CD8-positive, alpha-beta memory T cell (primary cell): ENCODE results near the gene SCARF2. TPM values are rescaled to one million over a fixed set of nuclear protein-coding genes. Genes with fewer than 3 reads are reported as not detected.
A peak's percentile ranks its signal among the peaks of the same experiment; 100 is the strongest.

Source experiments
- CTCF ChIA-PET: fragments of 350-600 bp; sonication (Branson Sonifier 250); formaldehyde crosslinking; loops from one replicate; lab custom pipeline; 2021; ENCODE audit warnings: antibody characterized with exemption; lab: Charles Lee
- POLR2A ChIA-PET: fragments of 350-600 bp; sonication (Branson Sonifier 250); formaldehyde crosslinking; loops from one replicate; lab custom pipeline; 2021; ENCODE audit warnings: antibody characterized with exemption; lab: Charles Lee
- DNase-seq, 5 donors: peaks; one replicate each; pipeline versions ENCODE4 v3.0.0 to v3.0.0-alpha.2; 2020 to 2022; ENCODE audit warnings: mixed read lengths in 1 of 5
- H3K27ac ChIP-seq: one replicate; pipeline ENCODE4 v1.7.0; 2013; ENCODE audit warnings: low read depth, mild to moderate bottlenecking, low read length, moderate library complexity
- H3K27me3 ChIP-seq: 2 replicates; pipeline ENCODE4 v1.7.0; 2013; ENCODE audit warnings: low read length, mild to moderate bottlenecking; ENCODE audit not compliant: insufficient read depth, poor library complexity, severe bottlenecking
- H3K36me3 ChIP-seq: 2 replicates; pipeline ENCODE4 v1.7.0; 2013; ENCODE audit warnings: mild to moderate bottlenecking, low read length, moderate library complexity; ENCODE audit not compliant: insufficient read depth
- H3K4me1 ChIP-seq: 2 replicates; pipeline ENCODE4 v1.7.0; 2013; ENCODE audit warnings: mild to moderate bottlenecking, low read length, moderate library complexity; ENCODE audit not compliant: insufficient read depth
- H3K4me3 ChIP-seq: 2 replicates; pipeline ENCODE4 v1.7.0; 2013; ENCODE audit warnings: mild to moderate bottlenecking, low read length
- H3K9me3 ChIP-seq: 2 replicates; pipeline ENCODE4 v1.7.0; 2013; ENCODE audit warnings: mild to moderate bottlenecking, low read length
- H3K27ac Mint-ChIP-seq, 8 donors: one replicate each; pipeline ENCODE4 v1.8.0; 2020 to 2021; ENCODE audit warnings: mixed read lengths in 8 of 8, mild to moderate bottlenecking in 6 of 8, inconsistent platforms in 3 of 8, moderate library complexity in 3 of 8
- H3K27me3 Mint-ChIP-seq, 2 donors: one replicate each; pipeline ENCODE4 v1.8.0; 2020 to 2021; ENCODE audit warnings: mixed read lengths in 2 of 2, mild to moderate bottlenecking in 1 of 2, moderate library complexity in 1 of 2
- H3K36me3 Mint-ChIP-seq, 3 donors: one replicate each; pipeline ENCODE4 v1.8.0; 2020 to 2021; ENCODE audit warnings: mixed read lengths in 3 of 3, inconsistent platforms in 1 of 3, mild to moderate bottlenecking in 1 of 3
- H3K4me1 Mint-ChIP-seq, 3 donors: one replicate each; pipeline ENCODE4 v1.8.0; 2020 to 2021; ENCODE audit warnings: mixed read lengths in 3 of 3, inconsistent platforms in 1 of 3, mild to moderate bottlenecking in 1 of 3
- H3K4me3 Mint-ChIP-seq, 7 donors: one replicate each; pipeline ENCODE4 v1.8.0; 2020 to 2021; ENCODE audit warnings: mixed read lengths in 7 of 7, mild to moderate bottlenecking in 6 of 7, moderate library complexity in 4 of 7, inconsistent platforms in 2 of 7
- H3K9me3 Mint-ChIP-seq, 5 donors: one replicate each; pipeline ENCODE4 v1.8.0; 2020 to 2022; ENCODE audit warnings: mixed read lengths in 5 of 5, mild to moderate bottlenecking in 3 of 5, moderate library complexity in 2 of 5, inconsistent platforms in 1 of 5
- polyA plus RNA-seq: library from polyadenylated mRNA; unstranded; fragments of 300-500 nt; fragmentation: Illumina TruSeq; gene quantifications from one replicate; pipeline ENCODE4 v1.2.3, GENCODE V29; 2021
- total RNA-seq, 2 experiments: library from RNA; stranded (reverse); gene quantifications; one replicate each; pipeline ENCODE4 v1.2.3, GENCODE V29; 2021

SCARF2 gene
- total and polyA plus RNA-seq, 3 experiments from 2014 or later: 0.31 to 1.5 (median 0.50) TPM

- H3K4me3 ChIP-seq: no peak overlapping the region
- ChIA-PET CTCF (interaction anchor here (2.1 kb wide), 1 partner anchor 10 kb away, joined by 8 read pairs; no protein-coding TSS in a partner anchor), POLR2A (no interaction called here)
- Mint-ChIP-seq H3K4me3 (no peak overlapping the region), H3K27ac (peak overlapping the region; percentile 56 to 95 (median 73)), H3K36me3 (peaks cover 9 to 31% (median 17%) of the 10 kb centered on the region in 3 donors), H3K4me1 (peaks cover 55 to 61% (median 56%) of the 10 kb centered on the region in 3 donors), H3K27me3 (no peaks in the 10 kb centered on the region), H3K9me3 (no peaks in the 10 kb centered on the region)
- no peaks in the 10 kb centered on the region for H3K9me3 ChIP-seq
- DNase-seq: no peak
- H3K27ac ChIP-seq: no peak overlapping the region
- peaks cover 13% of the 10 kb centered on the region for H3K36me3 ChIP-seq
- peaks cover 67% of the 10 kb centered on the region for H3K4me1 ChIP-seq
- H3K27me3 ChIP-seq: no peaks in the 10 kb centered on the region
These were observed 29.2 kb upstream of the SCARF2 start for GRCh38 chr22:20466659-20467379.

- Mint-ChIP-seq H3K27me3 (no peaks in the 10 kb centered on the region), H3K9me3 (no peaks in the 10 kb centered on the region), H3K4me1 (peaks cover 58 to 66% (median 61%) of the 10 kb centered on the region in 3 donors), H3K36me3 (peaks cover 11 to 25% (median 16%) of the 10 kb centered on the region in 3 donors), H3K27ac (peak overlapping the region; percentile 91 to 99 (median 96)), H3K4me3 (peak overlapping the region in 6 of 7 donors; percentile 54 to 85 (median 60))
- CTCF ChIA-PET: interaction anchor here (1.1 kb wide), 1 partner anchor 26 kb away, joined by 4 read pairs; no protein-coding TSS in a partner anchor
- H3K9me3 ChIP-seq: no peaks in the 10 kb centered on the region
- no peak overlapping the region for H3K27ac ChIP-seq
- peaks cover 2% of the 10 kb centered on the region for H3K36me3 ChIP-seq
- peak in 1 of 5 donors; percentile 13 for DNase-seq
- no peak overlapping the region for H3K4me3 ChIP-seq
- peaks cover 67% of the 10 kb centered on the region for H3K4me1 ChIP-seq
- POLR2A ChIA-PET: interaction anchor here (0.7 kb wide), 1 partner anchor 143 kb away, joined by 4 read pairs; no protein-coding TSS in a partner anchor
- no peaks in the 10 kb centered on the region for H3K27me3 ChIP-seq
These were observed 28.1 kb upstream of the SCARF2 start for GRCh38 chr22:20465759-20466077.

GRCh38 chr22:20464912-20465758, 27.5 kb upstream of the SCARF2 start:
- no peaks in the 10 kb centered on the region for H3K9me3 Mint-ChIP-seq
- peak overlapping the region in 6 of 7 donors; percentile 54 to 85 (median 68) for H3K4me3 Mint-ChIP-seq
- H3K4me3 ChIP-seq: peak overlapping the region; percentile 7
- DNase-seq: no peak
- no peaks in the 10 kb centered on the region for H3K27me3 ChIP-seq
- no peaks in the 10 kb centered on the region for H3K36me3 ChIP-seq
- H3K36me3 Mint-ChIP-seq: peaks cover 10 to 22% (median 12%) of the 10 kb centered on the region in 3 donors
- H3K27me3 Mint-ChIP-seq: no peaks in the 10 kb centered on the region
- peak overlapping the region; percentile 91 to 99 (median 97) for H3K27ac Mint-ChIP-seq
- H3K4me1 Mint-ChIP-seq: peaks cover 58 to 66% (median 62%) of the 10 kb centered on the region in 3 donors
- H3K9me3 ChIP-seq: no peaks in the 10 kb centered on the region
- ChIA-PET CTCF (interaction anchor here (1.0 to 3.7 kb wide), 9 partner anchors 9 to 104 kb away, joined by 3 to 28 read pairs (median 7); no protein-coding TSS in a partner anchor), POLR2A (interaction anchor here (0.6 to 2.4 kb wide), 11 partner anchors 30 to 143 kb away, joined by 3 to 16 read pairs (median 8); partner anchors contain the start of genes KLHL22 and MED15)
- peak overlapping the region; percentile 66 for H3K27ac ChIP-seq
- peaks cover 67% of the 10 kb centered on the region for H3K4me1 ChIP-seq

GRCh38 chr22:20464096-20464614, 26.5 kb upstream of the SCARF2 start:
- H3K36me3 Mint-ChIP-seq: peaks cover 10 to 21% (median 16%) of the 10 kb centered on the region in 3 donors
- peak; percentile 20 to 80 (median 74) for DNase-seq
- Histone ChIP-seq H3K27ac (peak overlapping the region; percentile 66), H3K4me3 (peak overlapping the region; percentile 30), H3K36me3 (no peaks in the 10 kb centered on the region), H3K27me3 (no peaks in the 10 kb centered on the region), H3K4me1 (peaks cover 60% of the 10 kb centered on the region), H3K9me3 (no peaks in the 10 kb centered on the region)
- H3K4me3 Mint-ChIP-seq: peak overlapping the region; percentile 7 to 86 (median 76)
- no peaks in the 10 kb centered on the region for H3K9me3 Mint-ChIP-seq
- ChIA-PET POLR2A (interaction anchor here (0.5 to 2.4 kb wide), 14 partner anchors 27 to 110 kb away, joined by 3 to 16 read pairs (median 5); partner anchors contain the start of genes KLHL22 and MED15), CTCF (interaction anchor here (1.0 to 3.7 kb wide), 13 partner anchors 8 to 105 kb away, joined by 3 to 28 read pairs (median 6); no protein-coding TSS in a partner anchor)
- peaks cover 56 to 64% (median 60%) of the 10 kb centered on the region in 3 donors for H3K4me1 Mint-ChIP-seq
- H3K27me3 Mint-ChIP-seq: no peaks in the 10 kb centered on the region
- H3K27ac Mint-ChIP-seq: peak overlapping the region; percentile 91 to 99 (median 97)

GRCh38 chr22:20463324-20464095, 25.9 kb upstream of the SCARF2 start:
- DNase-seq: peak in 3 of 5 donors; percentile 57 to 72 (median 62)
- no peaks in the 10 kb centered on the region for H3K36me3 ChIP-seq
- peaks cover 54% of the 10 kb centered on the region for H3K4me1 ChIP-seq
- Mint-ChIP-seq H3K27ac (peak overlapping the region; percentile 91 to 99 (median 97)), H3K4me1 (peaks cover 55 to 65% (median 56%) of the 10 kb centered on the region in 3 donors), H3K9me3 (no peaks in the 10 kb centered on the region), H3K27me3 (no peaks in the 10 kb centered on the region), H3K36me3 (peaks cover 6 to 24% (median 17%) of the 10 kb centered on the region in 3 donors), H3K4me3 (peak overlapping the region in 6 of 7 donors; percentile 75 to 86 (median 79))
- H3K27me3 ChIP-seq: no peaks in the 10 kb centered on the region
- ChIA-PET CTCF (interaction anchor here (0.8 to 3.7 kb wide), 14 partner anchors 9 to 109 kb away, joined by 3 to 28 read pairs (median 5); no protein-coding TSS in a partner anchor), POLR2A (interaction anchor here (0.5 to 2.4 kb wide), 17 partner anchors 10 to 505 kb away, joined by 3 to 16 read pairs (median 4); partner anchors contain the start of genes KLHL22 and ZNF74)
- peak overlapping the region; percentile 30 for H3K4me3 ChIP-seq
- no peaks in the 10 kb centered on the region for H3K9me3 ChIP-seq
- peak overlapping the region; percentile 66 for H3K27ac ChIP-seq

GRCh38 chr22:20459862-20460261, 22.2 kb upstream of the SCARF2 start:
- Histone ChIP-seq H3K9me3 (no peaks in the 10 kb centered on the region), H3K4me1 (peaks cover 40% of the 10 kb centered on the region), H3K36me3 (peaks cover 12% of the 10 kb centered on the region), H3K4me3 (no peak overlapping the region), H3K27ac (no peak overlapping the region), H3K27me3 (no peaks in the 10 kb centered on the region)
- Mint-ChIP-seq H3K27me3 (no peaks in the 10 kb centered on the region), H3K4me3 (no peak overlapping the region), H3K9me3 (no peaks in the 10 kb centered on the region), H3K27ac (peak overlapping the region in 1 of 8 donors; percentile 86), H3K4me1 (peaks cover 50 to 61% (median 50%) of the 10 kb centered on the region in 3 donors), H3K36me3 (peaks cover 11 to 51% (median 12%) of the 10 kb centered on the region in 3 donors)
- ChIA-PET POLR2A (no interaction called here), CTCF (interaction anchor here (1.3 to 2.6 kb wide), 3 partner anchors 16 to 42 kb away, joined by 5 to 8 read pairs (median 5); no protein-coding TSS in a partner anchor)
- no peak for DNase-seq
